ENCODE measurements around the gene CFAP161. TPM values are rescaled to one million over a fixed set of nuclear protein-coding genes. Genes with fewer than 3 reads are reported as not detected.
A peak's percentile ranks its signal among the peaks of the same experiment; 100 is the strongest.

The CFAP161 gene
- total and polyA plus RNA-seq, 7 donors: 0.03 to 0.28 TPM; not detected in 5

DNA sequence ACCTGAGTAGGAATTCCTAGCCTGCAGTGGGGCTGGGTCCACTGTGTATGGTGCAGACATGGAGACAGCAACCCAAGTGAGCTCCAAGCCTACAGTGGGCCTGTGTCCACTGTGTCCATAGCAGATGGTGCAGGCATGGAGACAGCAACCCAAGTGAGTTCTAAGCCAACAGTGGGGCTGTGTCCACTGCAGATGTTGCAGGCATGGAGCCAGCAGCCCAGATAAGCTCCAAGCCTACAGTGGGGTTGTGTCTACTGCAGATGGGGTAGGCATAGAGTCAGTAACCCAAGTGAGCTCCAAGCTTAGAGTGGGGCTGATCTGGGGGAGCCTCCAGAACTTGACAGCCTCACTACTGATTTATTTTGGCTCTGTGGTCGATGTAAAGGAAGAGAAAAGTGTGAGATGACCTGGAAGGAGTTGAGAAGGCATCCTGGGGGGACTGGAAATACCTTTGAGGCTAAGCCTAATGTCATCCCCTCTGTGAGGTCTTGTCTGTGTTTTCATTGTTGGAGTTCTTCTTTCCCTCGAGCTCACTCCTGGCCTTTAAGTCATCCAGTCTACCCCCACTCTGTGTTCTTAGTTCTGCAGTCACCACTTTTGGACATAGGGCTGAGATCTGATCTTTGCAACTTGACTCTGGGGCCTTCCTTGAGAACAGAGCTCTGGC is 40.2 kb downstream of the CFAP161 start:
- H3K27ac ChIP-seq: no peak overlapping the region
- WGBS, 3 donors: 55 to 67% (median 57%) methylated on average over 2 of the region's 2 CpGs
- no peaks in the 10 kb centered on the region for H3K9me3 ChIP-seq
- ATAC-seq (no peak), DNase-seq (no peak)
- intact Hi-C loops (cut with DNase I): no loop called here
- no peaks in the 10 kb centered on the region for H3K4me1 ChIP-seq
- no peak overlapping the region for H3K4me3 ChIP-seq
- H3K27me3 ChIP-seq (ENCODE audit: insufficient read depth in 3 of 3, low read length in 2 of 3): peaks cover 0 to 4% (median 0%) of the 10 kb centered on the region in 3 donors
- no peaks in the 10 kb centered on the region for H3K36me3 ChIP-seq (ENCODE audit: insufficient read depth in 1 of 2, low read depth in 1 of 2)
- TF ChIP-seq, protein P1, sequence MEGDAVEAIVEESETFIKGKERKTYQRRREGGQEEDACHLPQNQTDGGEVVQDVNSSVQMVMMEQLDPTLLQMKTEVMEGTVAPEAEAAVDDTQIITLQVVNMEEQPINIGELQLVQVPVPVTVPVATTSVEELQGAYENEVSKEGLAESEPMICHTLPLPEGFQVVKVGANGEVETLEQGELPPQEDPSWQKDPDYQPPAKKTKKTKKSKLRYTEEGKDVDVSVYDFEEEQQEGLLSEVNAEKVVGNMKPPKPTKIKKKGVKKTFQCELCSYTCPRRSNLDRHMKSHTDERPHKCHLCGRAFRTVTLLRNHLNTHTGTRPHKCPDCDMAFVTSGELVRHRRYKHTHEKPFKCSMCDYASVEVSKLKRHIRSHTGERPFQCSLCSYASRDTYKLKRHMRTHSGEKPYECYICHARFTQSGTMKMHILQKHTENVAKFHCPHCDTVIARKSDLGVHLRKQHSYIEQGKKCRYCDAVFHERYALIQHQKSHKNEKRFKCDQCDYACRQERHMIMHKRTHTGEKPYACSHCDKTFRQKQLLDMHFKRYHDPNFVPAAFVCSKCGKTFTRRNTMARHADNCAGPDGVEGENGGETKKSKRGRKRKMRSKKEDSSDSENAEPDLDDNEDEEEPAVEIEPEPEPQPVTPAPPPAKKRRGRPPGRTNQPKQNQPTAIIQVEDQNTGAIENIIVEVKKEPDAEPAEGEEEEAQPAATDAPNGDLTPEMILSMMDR (IDR thresholded peaks at IDR 0.05): no peak

DNA sequence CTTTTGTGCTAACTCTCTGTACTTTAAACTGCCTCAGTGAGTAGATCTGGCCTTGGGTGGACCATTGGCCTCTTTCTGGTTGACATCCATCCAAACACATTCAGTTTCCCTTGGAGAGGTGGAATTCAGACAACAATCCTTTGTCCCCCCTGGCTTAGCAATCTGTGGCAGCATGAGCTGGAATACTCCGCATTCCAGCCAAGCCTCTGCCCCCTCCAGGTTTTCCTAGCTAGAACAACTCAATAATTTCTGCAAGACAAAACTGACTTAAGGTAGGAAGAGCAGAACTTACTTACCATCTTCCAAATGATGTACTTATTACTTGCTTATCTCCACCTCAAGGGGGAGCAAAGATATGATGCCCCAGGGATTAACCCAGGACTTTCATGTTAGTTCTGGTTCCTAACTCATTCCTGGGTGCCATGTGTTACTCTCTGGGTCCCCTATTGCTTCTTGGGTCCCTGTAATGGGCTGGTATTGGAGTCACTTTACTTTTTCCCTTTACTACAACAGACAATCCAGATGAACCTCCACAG is 40.8 kb downstream of the CFAP161 start:
- no peak overlapping the region for H3K4me3 ChIP-seq
- TF ChIP-seq, protein P1 (IDR thresholded peaks at IDR 0.05): no peak
- no peak for DNase-seq
- H3K9me3 ChIP-seq: no peaks in the 10 kb centered on the region
- no peak overlapping the region for H3K27ac ChIP-seq
- peaks cover 0 to 4% (median 0%) of the 10 kb centered on the region in 3 donors for H3K27me3 ChIP-seq (ENCODE audit: insufficient read depth in 3 of 3, low read length in 2 of 3)
- 76 to 86% (median 81%) methylated on average over 1 of the region's 1 CpG for WGBS, 3 donors
- no peaks in the 10 kb centered on the region for H3K4me1 ChIP-seq
- intact Hi-C loops (cut with DNase I): no loop called here
- ATAC-seq: no peak
- H3K36me3 ChIP-seq (ENCODE audit: insufficient read depth in 1 of 2, low read depth in 1 of 2): no peaks in the 10 kb centered on the region

DNA sequence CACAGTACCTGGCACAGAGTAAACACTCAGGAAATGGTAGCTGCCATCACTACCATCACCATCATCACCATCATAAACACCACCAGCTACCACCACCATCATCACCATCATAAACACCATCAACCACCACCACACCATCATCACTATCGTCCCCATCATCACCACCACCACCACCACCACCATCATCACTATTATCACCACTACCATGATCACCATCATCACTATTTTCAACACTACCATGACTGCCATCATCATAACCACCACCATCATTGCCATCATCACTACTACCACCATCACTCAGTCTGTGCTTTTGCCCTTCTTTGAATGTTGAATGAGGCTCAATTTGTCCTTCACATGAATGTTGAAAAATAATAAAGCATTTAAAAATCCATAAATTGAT is 41.4 kb downstream of the CFAP161 start:
- DNase-seq (no peak), ATAC-seq (no peak)
- H3K9me3 ChIP-seq: no peaks in the 10 kb centered on the region
- 38 to 94% (median 85%) methylated on average over 1 of the region's 1 CpG for WGBS, 3 donors
- no peak overlapping the region for H3K4me3 ChIP-seq
- TF ChIP-seq, protein P1 (IDR thresholded peaks at IDR 0.05): no peak
- H3K27me3 ChIP-seq (ENCODE audit: insufficient read depth in 3 of 3, low read length in 2 of 3): peaks cover 0 to 4% (median 0%) of the 10 kb centered on the region in 3 donors
- intact Hi-C loops (cut with DNase I): no loop called here
- H3K4me1 ChIP-seq: no peaks in the 10 kb centered on the region
- H3K36me3 ChIP-seq (ENCODE audit: insufficient read depth in 1 of 2, low read depth in 1 of 2): no peaks in the 10 kb centered on the region
- H3K27ac ChIP-seq: no peak overlapping the region

DNA sequence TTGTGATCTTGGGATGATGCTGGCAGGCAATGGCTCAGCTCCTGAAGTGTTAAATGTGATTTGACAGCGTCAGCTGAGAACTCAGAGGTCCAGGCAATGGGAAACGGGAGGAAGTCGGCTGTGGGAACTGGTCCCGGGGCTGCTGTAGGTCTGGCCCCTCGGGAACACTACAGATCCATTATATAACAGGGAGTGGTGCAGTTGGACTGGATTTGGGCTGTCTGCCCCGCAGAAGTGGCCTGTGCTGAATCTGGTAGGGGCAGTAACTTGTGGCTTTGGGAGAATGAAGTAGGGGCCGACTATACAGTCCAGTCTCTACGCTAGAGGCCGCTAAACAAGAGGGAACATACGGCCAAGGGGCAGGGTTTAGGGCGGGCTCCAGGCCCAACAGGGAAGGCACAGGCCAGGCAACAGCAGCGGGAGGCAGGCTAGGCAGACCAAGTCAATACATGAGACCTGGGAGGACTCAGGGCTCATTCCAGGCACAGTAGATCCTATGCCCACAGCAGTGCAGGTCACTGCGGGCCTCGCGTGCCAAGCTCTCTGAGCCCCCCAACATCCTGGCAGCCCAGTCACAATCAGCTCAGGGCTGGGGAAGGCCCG is 42.3 kb downstream of the CFAP161 start:
- ATAC-seq (peak in 3 of 4 donors; percentile 35 to 69 (median 58)), DNase-seq (peak; percentile 62 to 75)
- intact Hi-C loops (cut with DNase I): no loop called here
- H3K27ac ChIP-seq: peak overlapping the region; percentile 27
- no peaks in the 10 kb centered on the region for H3K9me3 ChIP-seq
- H3K27me3 ChIP-seq (ENCODE audit: insufficient read depth in 3 of 3, low read length in 2 of 3): peaks cover 0 to 8% (median 0%) of the 10 kb centered on the region in 3 donors
- H3K36me3 ChIP-seq (ENCODE audit: insufficient read depth in 1 of 2, low read depth in 1 of 2): no peaks in the 10 kb centered on the region
- no peak overlapping the region for H3K4me3 ChIP-seq
- 44 to 55% (median 48%) methylated on average over 16 of the region's 16 CpGs for WGBS, 3 donors
- H3K4me1 ChIP-seq: no peaks in the 10 kb centered on the region
- TF ChIP-seq, protein P1 (IDR thresholded peaks at IDR 0.05): no peak

All from psoas muscle (tissue), 8 donors.